HEK293T (cell line): ENCODE measurements around the gene TCF7L2.

Source experiments
- CTCF ChIA-PET: fragments of 350-600 bp; formaldehyde crosslinking; extraction: SDS; loops from one replicate; lab custom pipeline; 2021; ENCODE audit warnings: antibody characterized with exemption, inconsistent platforms; lab: Yijun Ruan, JAX
- POLR2A ChIA-PET: fragments of 350-600 bp; formaldehyde crosslinking; extraction: SDS; loops from one replicate; lab custom pipeline; 2020; ENCODE audit warnings: antibody characterized with exemption, inconsistent platforms; lab: Yijun Ruan, JAX
- DNase-seq: peaks from one replicate; pipeline ENCODE4 v3.0.0; 2012; ENCODE audit warnings: mixed read lengths; ENCODE audit errors: extremely low spot score
- ARNT ChIP-seq: fragments of 450-650 bp; IDR thresholded peaks from 2 replicates; pipeline ENCODE4 v1.6.1; 2017; ENCODE audit warnings: mild to moderate bottlenecking
- BHLHE40 ChIP-seq: fragments of 450-650 bp; IDR thresholded peaks from 2 replicates; pipeline ENCODE4 v1.6.1; 2016; ENCODE audit warnings: mild to moderate bottlenecking, moderate library complexity, borderline replicate concordance
- CTBP1 ChIP-seq: fragments of 450-650 bp; IDR thresholded peaks from 2 replicates; pipeline ENCODE4 v1.6.1; 2016; ENCODE audit warnings: borderline replicate concordance
- ELF4 ChIP-seq: fragments of 450-650 bp; IDR thresholded peaks from 2 replicates; pipeline ENCODE4 v1.6.1; 2017; ENCODE audit warnings: antibody characterized with exemption
- FOXA1 ChIP-seq: fragments of 450-650 bp; IDR thresholded peaks from 2 replicates; pipeline ENCODE4 v1.6.1; 2016; ENCODE audit warnings: mild to moderate bottlenecking
- FOXK2 ChIP-seq: fragments of 450-650 bp; IDR thresholded peaks from 2 replicates; pipeline ENCODE4 v1.6.1; 2016; ENCODE audit warnings: mild to moderate bottlenecking
- FOXM1 ChIP-seq: fragments of 450-650 bp; IDR thresholded peaks from 2 replicates; pipeline ENCODE4 v1.6.1; 2017; ENCODE audit warnings: mild to moderate bottlenecking, borderline replicate concordance
- HDGF ChIP-seq: fragments of 450-650 bp; IDR thresholded peaks from 2 replicates; pipeline ENCODE4 v1.6.1; 2017; ENCODE audit warnings: antibody characterized with exemption, borderline replicate concordance
- L3MBTL2 ChIP-seq: fragments of 450-650 bp; conservative IDR thresholded peaks from 2 replicates; pipeline ENCODE4 v1.6.1; 2016; ENCODE audit warnings: mild to moderate bottlenecking
- LEF1 ChIP-seq: fragments of 450-650 bp; IDR thresholded peaks from 2 replicates; pipeline ENCODE4 v1.6.1; 2017; ENCODE audit warnings: mild to moderate bottlenecking, borderline replicate concordance
- NFRKB ChIP-seq: fragments of 450-650 bp; IDR thresholded peaks from 2 replicates; pipeline ENCODE4 v1.6.1; 2016; ENCODE audit warnings: mild to moderate bottlenecking, moderate library complexity
- PKNOX1 ChIP-seq: fragments of 450-650 bp; IDR thresholded peaks from 2 replicates; pipeline ENCODE4 v1.6.1; 2016
- SP1 ChIP-seq: fragments of 450-650 bp; IDR thresholded peaks from 2 replicates; pipeline ENCODE4 v1.6.1; 2017
- SUZ12 ChIP-seq: fragments of 450-650 bp; IDR thresholded peaks from 2 replicates; pipeline ENCODE4 v1.6.1; 2016; ENCODE audit warnings: mild to moderate bottlenecking
- TARDBP ChIP-seq: fragments of 450-650 bp; IDR thresholded peaks from 2 replicates; pipeline ENCODE4 v1.6.1; 2016
- ZNF384 ChIP-seq: fragments of 450-650 bp; IDR thresholded peaks from 2 replicates; pipeline ENCODE4 v1.6.1; 2016

Gene TCF7L2

GRCh38 chr10:112912410-112912928 is 37.6 kb upstream of the TCF7L2 start:
- DNase-seq: no peak
- POLR2A ChIA-PET: no interaction called here
- TF ChIP-seq BHLHE40: no peak
- no peak for TF ChIP-seq SP1
- no peak for TF ChIP-seq ARNT
- TF ChIP-seq FOXA1: no peak
- TF ChIP-seq NFRKB: no peak
- TF ChIP-seq SUZ12: no peak
- TF ChIP-seq L3MBTL2: no peak
- no peak for TF ChIP-seq LEF1
- no peak for TF ChIP-seq FOXK2
- TF ChIP-seq PKNOX1: no peak
- no peak for TF ChIP-seq TARDBP
- no peak for TF ChIP-seq HDGF
- no peak for TF ChIP-seq FOXM1
- no peak for TF ChIP-seq ELF4
- no peak for TF ChIP-seq ZNF384
- TF ChIP-seq CTBP1: no peak
- CTCF ChIA-PET: no interaction called here

GRCh38 chr10:112913255-112913654 is 36.8 kb upstream of the TCF7L2 start:
- no peak for TF ChIP-seq BHLHE40
- TF ChIP-seq CTBP1: no peak
- no peak for TF ChIP-seq ELF4
- TF ChIP-seq SUZ12: no peak
- TF ChIP-seq FOXA1: no peak
- TF ChIP-seq HDGF: no peak
- TF ChIP-seq FOXK2: no peak
- no peak for TF ChIP-seq TARDBP
- POLR2A ChIA-PET: no interaction called here
- CTCF ChIA-PET: no interaction called here
- no peak for DNase-seq

- no peak for DNase-seq
- CTCF ChIA-PET: no interaction called here
- POLR2A ChIA-PET: no interaction called here
- no peak for TF ChIP-seq ARNT
- no peak for TF ChIP-seq BHLHE40
- TF ChIP-seq TARDBP: no peak
- no peak for TF ChIP-seq SUZ12
- TF ChIP-seq FOXK2: no peak
- no peak for TF ChIP-seq ELF4
- no peak for TF ChIP-seq SP1
- no peak for TF ChIP-seq PKNOX1
- no peak for TF ChIP-seq CTBP1
- TF ChIP-seq NFRKB: no peak
- no peak for TF ChIP-seq HDGF
- TF ChIP-seq ZNF384: no peak
- TF ChIP-seq L3MBTL2: no peak
- TF ChIP-seq FOXA1: no peak
- no peak for TF ChIP-seq FOXM1
- no peak for TF ChIP-seq LEF1
Measured at GRCh38 chr10:112913661-112914287, 36.3 kb upstream of the TCF7L2 start.

GRCh38 chr10:112914288-112914952 is 35.6 kb upstream of the TCF7L2 start:
- no peak for DNase-seq
- ChIA-PET CTCF (no interaction called here), POLR2A (no interaction called here)
- TF ChIP-seq ELF4 (no peak), BHLHE40 (no peak), LEF1 (no peak)

GRCh38 chr10:112915590-112916572 is 34.2 kb upstream of the TCF7L2 start:
- ChIA-PET POLR2A (interaction anchor here (1.0 kb wide), 1 partner anchor 30 kb away, joined by 3 read pairs; no protein-coding TSS in a partner anchor), CTCF (interaction anchor here (0.6 kb wide), 2 partner anchors 183 to 340 kb away, joined by 3 to 5 read pairs; no protein-coding TSS in a partner anchor)
- TF ChIP-seq ARNT: no peak
- TF ChIP-seq TARDBP: no peak
- TF ChIP-seq L3MBTL2: no peak
- TF ChIP-seq SUZ12: no peak
- no peak for TF ChIP-seq SP1
- TF ChIP-seq FOXM1: no peak
- TF ChIP-seq BHLHE40: no peak
- TF ChIP-seq ZNF384: no peak
- TF ChIP-seq PKNOX1: no peak
- TF ChIP-seq ELF4: no peak
- TF ChIP-seq FOXA1: no peak
- no peak for TF ChIP-seq LEF1
- TF ChIP-seq CTBP1: no peak
- TF ChIP-seq FOXK2: no peak
- DNase-seq: no peak
